SK-N-SH (cell line): ENCODE measurements around the gene SUPT3H. TPM values are rescaled to one million over a fixed set of nuclear protein-coding genes. Genes with fewer than 3 reads are reported as not detected.

Experiments
- CTCF ChIA-PET: fragments of 300-600, 350-600 bp; formaldehyde crosslinking; extraction: SDS; loops from one replicate; lab custom pipeline; 2021; lab: Yijun Ruan, JAX
- POLR2A ChIA-PET: fragments of 350-600 bp; sonication (Branson Sonifier 250); formaldehyde crosslinking; extraction: SDS; loops from one replicate; lab custom pipeline; 2020; ENCODE audit warnings: antibody characterized with exemption, inconsistent platforms; lab: Yijun Ruan, JAX
- DNase-seq: peaks from one replicate; pipeline ENCODE4 v3.0.0; 2012
- H2AFZ ChIP-seq: fragments of 200-600 bp; sonication (generic); 2 replicates; pipeline ENCODE4 v1.8.1; 2016; ENCODE audit warnings: antibody characterized with exemption, mild to moderate bottlenecking, low read depth
- H3F3A ChIP-seq: fragments of 200-600 bp; sonication (generic); replicated peaks from 2 replicates; pipeline ENCODE3; 2016; ENCODE audit warnings: antibody characterized with exemption, mild to moderate bottlenecking; ENCODE audit not compliant: insufficient read depth
- H3K27ac ChIP-seq, 2 experiments: fragments of 200-500 bp in 1 of 2; fragments of 200-600 bp in 1 of 2; sonication (Bioruptor generic) in 1 of 2; sonication (generic), shearing (Covaris generic) in 1 of 2; 2 replicates each; pipeline versions ENCODE4 v1.5.1 to v1.6.1; 2014 to 2016; ENCODE audit warnings: low read depth in 2 of 2, inconsistent platforms in 1 of 2, low read length in 1 of 2, mild to moderate bottlenecking in 1 of 2, mixed read lengths in 1 of 2
- H3K27me3 ChIP-seq: fragments of 200-600 bp; sonication (generic), shearing (Covaris generic); 2 replicates; pipeline ENCODE4 v1.6.1; 2016; ENCODE audit warnings: mixed run types; ENCODE audit not compliant: insufficient read depth
- H3K36me3 ChIP-seq, 2 experiments: fragments of 200-500 bp in 1 of 2; fragments of 200-600 bp in 1 of 2; sonication (Bioruptor generic) in 1 of 2; sonication (generic) in 1 of 2; replicated peaks in 1 of 2; 2 replicates each; pipeline versions ENCODE3 to v1.5.1; 2014 to 2016; ENCODE audit warnings: low read length in 1 of 2, mild to moderate bottlenecking in 1 of 2; ENCODE audit not compliant: insufficient read depth in 2 of 2, control insufficient read depth in 1 of 2
- H3K4me1 ChIP-seq, 2 experiments: fragments of 200-500 bp in 1 of 2; fragments of 200-600 bp in 1 of 2; sonication (Bioruptor generic) in 1 of 2; sonication (generic), shearing (Covaris generic) in 1 of 2; 2 replicates each; pipeline versions ENCODE4 v1.5.1 to v1.6.1; 2014 to 2016; ENCODE audit warnings: low read depth in 1 of 2, low read length in 1 of 2, mixed run types in 1 of 2; ENCODE audit not compliant: insufficient read depth in 2 of 2, control insufficient read depth in 1 of 2
- H3K4me2 ChIP-seq: fragments of 200-600 bp; sonication (generic), shearing (Covaris generic); 2 replicates; pipeline ENCODE4 v1.6.1; 2017; ENCODE audit warnings: mixed run types
- H3K4me3 ChIP-seq, 2 experiments: fragments of 200-500 bp in 1 of 2; fragments of 200-600 bp in 1 of 2; sonication (Bioruptor generic) in 1 of 2; sonication (generic), shearing (Covaris generic) in 1 of 2; 2 replicates each; pipeline versions ENCODE4 v1.5.1 to v1.8.1; 2014 to 2016; ENCODE audit warnings: low read depth in 2 of 2, inconsistent platforms in 1 of 2, low read length in 1 of 2, mild to moderate bottlenecking in 1 of 2, mixed read lengths in 1 of 2, moderate library complexity in 1 of 2
- H3K79me2 ChIP-seq: fragments of 200-600 bp; sonication (generic); 2 replicates; pipeline ENCODE4 v1.8.1; 2017; ENCODE audit warnings: mild to moderate bottlenecking; ENCODE audit not compliant: insufficient read depth
- H3K9ac ChIP-seq: fragments of 200-600 bp; sonication (generic); 2 replicates; pipeline ENCODE4 v1.6.1; 2017; ENCODE audit warnings: mixed run types
- H3K9me2 ChIP-seq: fragments of 200-600 bp; sonication (generic); 2 replicates; pipeline ENCODE4 v1.6.1; 2017; ENCODE audit warnings: mixed run types
- H3K9me3 ChIP-seq: fragments of 200-600 bp; sonication (generic); 2 replicates; pipeline ENCODE4 v1.6.1; 2017; ENCODE audit warnings: mixed run types, mild to moderate bottlenecking, moderate library complexity
- H4K20me1 ChIP-seq: fragments of 200-600 bp; sonication (generic); 2 replicates; pipeline ENCODE4 v1.6.1; 2017; ENCODE audit warnings: mild to moderate bottlenecking, mixed run types; ENCODE audit not compliant: insufficient read depth
- ELF1 ChIP-seq: IDR thresholded peaks from 2 replicates; pipeline ENCODE4 v1.4.0; 2012
- EP300 ChIP-seq, 2 experiments: IDR thresholded peaks; 2 replicates each; pipeline versions ENCODE4 v1.4.0 to v1.6.1; 2012; ENCODE audit warnings: borderline replicate concordance in 1 of 2, low read depth in 1 of 2, low read length in 1 of 2
- FOSL2 ChIP-seq: IDR thresholded peaks from 2 replicates; pipeline ENCODE4 v1.4.0; 2012; ENCODE audit warnings: low read depth, mild to moderate bottlenecking, moderate library complexity, borderline replicate concordance
- FOXJ3 ChIP-seq: sonication (generic); formaldehyde crosslinking; IDR thresholded peaks from 2 replicates; pipeline ENCODE4 v1.5.1; 2020; ENCODE audit warnings: mild to moderate bottlenecking, missing genetic modification reagents
- GATA2 ChIP-seq: sonication (generic); formaldehyde crosslinking; IDR thresholded peaks from 2 replicates; pipeline ENCODE4 v1.5.0; 2020; ENCODE audit warnings: mild to moderate bottlenecking, missing genetic modification reagents
- JUND ChIP-seq: IDR thresholded peaks from 2 replicates; pipeline ENCODE4 v1.4.0; 2012
- MEF2A ChIP-seq: IDR thresholded peaks from 2 replicates; pipeline ENCODE4 v1.4.0; 2012; ENCODE audit warnings: low read depth, borderline replicate concordance
- NFIC ChIP-seq: IDR thresholded peaks from 2 replicates; pipeline ENCODE4 v1.4.0; 2012; ENCODE audit warnings: borderline replicate concordance
- POLR2AphosphoS5 ChIP-seq: IDR thresholded peaks from 2 replicates; pipeline ENCODE4 v1.6.1; 2012; ENCODE audit warnings: low read depth, low read length
- RXRA ChIP-seq: IDR thresholded peaks from 2 replicates; pipeline ENCODE4 v1.4.0; 2012; ENCODE audit warnings: low read depth, mild to moderate bottlenecking, borderline replicate concordance
- SIN3A ChIP-seq: IDR thresholded peaks from 2 replicates; pipeline ENCODE4 v1.6.1; 2012; ENCODE audit warnings: low read depth, mild to moderate bottlenecking, low read length, moderate library complexity, borderline replicate concordance
- SMC3 ChIP-seq: IDR thresholded peaks from 2 replicates; pipeline ENCODE4 v1.6.1; 2012; ENCODE audit warnings: low read depth, low read length, improper control_type of control experiment
- TAF1 ChIP-seq: IDR thresholded peaks from 2 replicates; pipeline ENCODE4 v1.6.1; 2012; ENCODE audit warnings: low read depth, mild to moderate bottlenecking, low read length, moderate library complexity, borderline replicate concordance
- TCF12 ChIP-seq: IDR thresholded peaks from 2 replicates; pipeline ENCODE4 v1.4.0; 2012
- TEAD4 ChIP-seq: IDR thresholded peaks from 2 replicates; pipeline ENCODE4 v1.4.0; 2012; ENCODE audit warnings: mild to moderate bottlenecking, borderline replicate concordance; ENCODE audit not compliant: insufficient read depth
- YY1 ChIP-seq: IDR thresholded peaks from 2 replicates; pipeline ENCODE4 v1.4.0; 2012; ENCODE audit warnings: low read depth, mild to moderate bottlenecking
- WGBS: methylation state at CpG from one replicate; pipeline ENCODE4 v1.1.6; 2017; ENCODE audit warnings: low lambda C conversion rate; 5-methylcytosine and 5-hydroxymethylcytosine counted together
- polyA plus RNA-seq, 3 experiments: library from polyadenylated mRNA; depleted of rRNA; stranded (reverse); fragments of >200 nt; gene quantifications; 2 replicates each; pipeline ENCODE4 v1.2.3, GENCODE V29; 2012
- TF ChIP-seq, protein P1 (sequence below): IDR thresholded peaks from 2 replicates; pipeline ENCODE4; 2012
- TF ChIP-seq, protein P2 (sequence below): IDR thresholded peaks from 2 replicates; pipeline ENCODE4 v1.6.1; 2012; ENCODE audit warnings: mild to moderate bottlenecking, low read depth, low read length, moderate library complexity
- TF ChIP-seq, protein P3 (sequence below): IDR thresholded peaks from 2 replicates; pipeline ENCODE4 v1.4.0; 2012; ENCODE audit warnings: low read depth, borderline replicate concordance
- TF ChIP-seq, protein P4 (sequence below): IDR thresholded peaks from 2 replicates; pipeline ENCODE4 v1.4.0; 2012; ENCODE audit warnings: low read depth

Gene SUPT3H
- polyA plus RNA-seq, 1 of the 3 experiments (the other 2 are of a cell fraction): 10.9 TPM

DNA sequence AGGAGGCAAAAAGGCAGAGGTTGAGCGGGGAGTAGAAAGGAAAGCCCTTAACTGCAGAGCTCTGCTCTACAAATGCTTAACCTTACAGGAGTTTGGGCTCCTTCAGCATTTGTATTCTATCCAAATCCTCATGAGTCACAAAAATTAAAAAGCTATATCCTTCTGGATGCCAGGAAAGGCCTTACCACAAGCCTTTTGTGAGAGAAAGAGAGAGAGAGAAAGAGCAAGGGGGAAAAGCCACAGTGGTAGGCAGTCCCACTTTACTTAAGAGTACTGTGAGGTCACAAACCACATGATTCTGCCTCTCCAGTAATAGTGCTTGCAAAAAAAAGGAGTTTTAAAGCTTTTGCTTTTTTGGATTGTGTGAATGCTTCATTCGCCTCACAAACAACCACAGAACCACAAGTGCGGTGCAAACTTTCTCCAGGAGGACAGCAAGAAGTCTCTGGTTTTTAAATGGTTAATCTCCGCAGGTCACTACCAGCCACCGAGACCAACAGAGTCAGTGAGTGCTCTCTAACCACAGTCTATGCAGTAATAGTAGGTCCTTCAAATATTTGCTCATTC, 49.7 kb downstream of the SUPT3H start, which contains the start of gene RUNX2:
Gene RUNX2, plus strand, starts transcription at position 375 of the 567 bp plus-strand sequence. CDS start 397 bp downstream, outside the sequence.
- no peaks in the 10 kb centered on the region for H3K27me3 ChIP-seq
- H3K9me3 ChIP-seq: no peaks in the 10 kb centered on the region
- no peaks in the 10 kb centered on the region for H4K20me1 ChIP-seq
- H3K9me2 ChIP-seq: no peaks in the 10 kb centered on the region
- H3K9ac ChIP-seq: no peak within 1 kb of the TSS
- H3K4me1 ChIP-seq: peaks cover 0 to 15% of the 10 kb centered on the region in 2 experiments; a peak in 2 of 4 replicates
- ChIA-PET CTCF (interaction anchor here (0.8 kb wide), 1 partner anchor 17 kb away, joined by 3 read pairs; no protein-coding TSS in a partner anchor), POLR2A (no interaction called here)
- 67% methylated on average over 5 of the region's 5 CpGs for WGBS
- H2AFZ ChIP-seq: peak within 1 kb of the TSS; percentile 62
- H3K4me3 ChIP-seq: peak within 1 kb of the TSS; percentile 18 to 30; a peak in 2 of 4 replicates
- no peaks in the 10 kb centered on the region for H3K79me2 ChIP-seq
- H3K27ac ChIP-seq: peak within 1 kb of the TSS; percentile 63 to 67; a peak in 3 of 4 replicates
- peaks cover 8% of the 10 kb centered on the region for H3F3A ChIP-seq
- no peak for TF ChIP-seq ELF1
- TF ChIP-seq TAF1: no peak
- TF ChIP-seq RXRA: no peak
- TF ChIP-seq, protein P1, sequence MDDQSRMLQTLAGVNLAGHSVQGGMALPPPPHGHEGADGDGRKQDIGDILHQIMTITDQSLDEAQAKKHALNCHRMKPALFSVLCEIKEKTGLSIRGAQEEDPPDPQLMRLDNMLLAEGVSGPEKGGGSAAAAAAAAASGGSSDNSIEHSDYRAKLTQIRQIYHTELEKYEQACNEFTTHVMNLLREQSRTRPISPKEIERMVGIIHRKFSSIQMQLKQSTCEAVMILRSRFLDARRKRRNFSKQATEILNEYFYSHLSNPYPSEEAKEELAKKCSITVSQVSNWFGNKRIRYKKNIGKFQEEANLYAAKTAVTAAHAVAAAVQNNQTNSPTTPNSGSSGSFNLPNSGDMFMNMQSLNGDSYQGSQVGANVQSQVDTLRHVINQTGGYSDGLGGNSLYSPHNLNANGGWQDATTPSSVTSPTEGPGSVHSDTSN: peak; percentile 29; the same call in 1 of the 2 replicates
- no peak for TF ChIP-seq SMC3
- peak; percentile 37; the same call in 1 of the 2 replicates for TF ChIP-seq SIN3A
- TF ChIP-seq GATA2 (CRISPR knock-in tag): no peak
- TF ChIP-seq TEAD4: no peak
- TF ChIP-seq JUND: peak; percentile 51
- TF ChIP-seq FOXJ3 (CRISPR knock-in tag): no peak
- no peak for TF ChIP-seq MEF2A
- TF ChIP-seq, protein P2, sequence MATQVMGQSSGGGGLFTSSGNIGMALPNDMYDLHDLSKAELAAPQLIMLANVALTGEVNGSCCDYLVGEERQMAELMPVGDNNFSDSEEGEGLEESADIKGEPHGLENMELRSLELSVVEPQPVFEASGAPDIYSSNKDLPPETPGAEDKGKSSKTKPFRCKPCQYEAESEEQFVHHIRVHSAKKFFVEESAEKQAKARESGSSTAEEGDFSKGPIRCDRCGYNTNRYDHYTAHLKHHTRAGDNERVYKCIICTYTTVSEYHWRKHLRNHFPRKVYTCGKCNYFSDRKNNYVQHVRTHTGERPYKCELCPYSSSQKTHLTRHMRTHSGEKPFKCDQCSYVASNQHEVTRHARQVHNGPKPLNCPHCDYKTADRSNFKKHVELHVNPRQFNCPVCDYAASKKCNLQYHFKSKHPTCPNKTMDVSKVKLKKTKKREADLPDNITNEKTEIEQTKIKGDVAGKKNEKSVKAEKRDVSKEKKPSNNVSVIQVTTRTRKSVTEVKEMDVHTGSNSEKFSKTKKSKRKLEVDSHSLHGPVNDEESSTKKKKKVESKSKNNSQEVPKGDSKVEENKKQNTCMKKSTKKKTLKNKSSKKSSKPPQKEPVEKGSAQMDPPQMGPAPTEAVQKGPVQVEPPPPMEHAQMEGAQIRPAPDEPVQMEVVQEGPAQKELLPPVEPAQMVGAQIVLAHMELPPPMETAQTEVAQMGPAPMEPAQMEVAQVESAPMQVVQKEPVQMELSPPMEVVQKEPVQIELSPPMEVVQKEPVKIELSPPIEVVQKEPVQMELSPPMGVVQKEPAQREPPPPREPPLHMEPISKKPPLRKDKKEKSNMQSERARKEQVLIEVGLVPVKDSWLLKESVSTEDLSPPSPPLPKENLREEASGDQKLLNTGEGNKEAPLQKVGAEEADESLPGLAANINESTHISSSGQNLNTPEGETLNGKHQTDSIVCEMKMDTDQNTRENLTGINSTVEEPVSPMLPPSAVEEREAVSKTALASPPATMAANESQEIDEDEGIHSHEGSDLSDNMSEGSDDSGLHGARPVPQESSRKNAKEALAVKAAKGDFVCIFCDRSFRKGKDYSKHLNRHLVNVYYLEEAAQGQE: no peak
- TF ChIP-seq, protein P3, sequence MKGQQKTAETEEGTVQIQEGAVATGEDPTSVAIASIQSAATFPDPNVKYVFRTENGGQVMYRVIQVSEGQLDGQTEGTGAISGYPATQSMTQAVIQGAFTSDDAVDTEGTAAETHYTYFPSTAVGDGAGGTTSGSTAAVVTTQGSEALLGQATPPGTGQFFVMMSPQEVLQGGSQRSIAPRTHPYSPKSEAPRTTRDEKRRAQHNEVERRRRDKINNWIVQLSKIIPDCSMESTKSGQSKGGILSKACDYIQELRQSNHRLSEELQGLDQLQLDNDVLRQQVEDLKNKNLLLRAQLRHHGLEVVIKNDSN: peak; percentile 62; the same call in 1 of the 2 replicates
- peak; percentile 45; the same call in 1 of the 2 replicates for TF ChIP-seq TCF12
- peak; percentile 65 for TF ChIP-seq NFIC
- peak; percentile 55; the same call in 1 of the 2 replicates for TF ChIP-seq POLR2AphosphoS5
- TF ChIP-seq YY1: no peak
- TF ChIP-seq EP300 (IDR thresholded peaks at IDR 0.05; ENCODE audit: borderline replicate concordance in 1 of 2, low read depth in 1 of 2, low read length in 1 of 2): no peak
- TF ChIP-seq FOSL2: peak; percentile 47; the same call in 1 of the 2 replicates
- TF ChIP-seq, protein P4, sequence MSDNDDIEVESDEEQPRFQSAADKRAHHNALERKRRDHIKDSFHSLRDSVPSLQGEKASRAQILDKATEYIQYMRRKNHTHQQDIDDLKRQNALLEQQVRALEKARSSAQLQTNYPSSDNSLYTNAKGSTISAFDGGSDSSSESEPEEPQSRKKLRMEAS: 0 out of 2 replicates have a peak, but pooled peaks have one; percentile 39
- H3K4me2 ChIP-seq: peak within 1 kb of the TSS; percentile 58; the same call in 1 of the 2 replicates
- DNase-seq: no peak
- H3K36me3 ChIP-seq: peaks cover 0 to under 1% of the 10 kb centered on the region in 2 experiments
